NCI-H526 (cell line): Measurements from ENCODE around the gene TICAM1.
"Not testable (repeated sequence)": the region's sequence is repeated elsewhere in the genome, so short reads cannot be mapped to it uniquely, and the experiment has no call there.

Source experiments
- DNase-seq, 2 experiments: peaks; one replicate each; lab custom pipeline; 2025; lab: John Stamatoyannopoulos, UW

TICAM1 gene

DNA sequence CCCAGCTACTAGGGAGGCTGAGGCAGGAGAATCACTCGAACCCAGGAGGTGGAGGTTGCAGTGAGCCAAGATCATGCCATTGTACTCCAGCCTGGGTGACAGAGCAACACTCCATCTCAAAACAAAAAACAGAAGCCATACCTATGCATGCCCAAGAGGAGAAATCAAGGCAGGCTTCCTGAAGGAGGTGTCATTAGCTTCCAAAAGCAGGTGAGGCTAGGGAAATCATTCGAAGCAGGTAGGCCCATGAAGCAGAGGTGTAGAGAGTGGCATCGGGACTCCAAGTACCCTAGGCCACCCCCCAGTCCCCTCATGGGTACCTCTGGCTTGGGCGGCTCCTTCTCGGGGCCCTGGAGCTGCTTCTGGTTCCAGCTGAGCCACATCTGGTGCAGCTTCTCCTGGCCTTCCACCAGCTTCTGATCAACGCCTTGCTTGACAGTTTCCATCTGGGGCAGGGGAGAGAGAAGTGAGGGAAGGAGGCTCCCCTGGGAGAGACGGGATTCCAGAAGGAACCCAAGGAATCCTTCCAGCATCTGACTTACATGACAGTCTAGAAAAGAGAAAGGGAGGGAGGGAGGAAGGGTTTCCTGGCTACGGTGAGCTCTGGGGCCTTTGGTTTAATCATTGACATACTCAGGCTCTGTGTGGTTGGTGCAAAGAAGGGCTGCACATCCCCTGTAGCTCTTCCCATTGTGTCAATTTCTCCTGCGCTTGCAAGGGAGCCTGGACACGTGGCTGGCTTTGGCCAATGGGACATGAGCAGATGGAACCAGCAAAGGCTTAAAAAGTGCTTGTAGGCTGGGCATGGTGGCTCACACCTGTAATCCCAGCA, 13.1 kb upstream of the TICAM1 start:
- peak; percentile 6 to 28 for DNase-seq

DNA sequence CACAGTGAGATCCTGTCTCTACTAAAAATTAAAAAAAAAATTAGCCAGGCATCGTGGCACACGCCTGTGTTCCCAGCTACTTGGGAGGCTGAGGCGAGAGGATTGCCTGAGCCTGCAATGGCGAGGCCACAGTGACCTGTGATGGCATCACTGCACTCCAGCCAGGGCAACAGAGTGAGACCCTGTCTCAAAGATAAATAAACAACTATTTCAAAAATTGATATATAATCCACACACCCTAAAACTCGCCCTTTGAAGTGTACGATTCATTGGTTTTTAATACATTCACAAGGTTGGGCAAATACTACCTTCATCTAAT, 12.1 kb upstream of the TICAM1 start:
- DNase-seq, result no peak

DNA sequence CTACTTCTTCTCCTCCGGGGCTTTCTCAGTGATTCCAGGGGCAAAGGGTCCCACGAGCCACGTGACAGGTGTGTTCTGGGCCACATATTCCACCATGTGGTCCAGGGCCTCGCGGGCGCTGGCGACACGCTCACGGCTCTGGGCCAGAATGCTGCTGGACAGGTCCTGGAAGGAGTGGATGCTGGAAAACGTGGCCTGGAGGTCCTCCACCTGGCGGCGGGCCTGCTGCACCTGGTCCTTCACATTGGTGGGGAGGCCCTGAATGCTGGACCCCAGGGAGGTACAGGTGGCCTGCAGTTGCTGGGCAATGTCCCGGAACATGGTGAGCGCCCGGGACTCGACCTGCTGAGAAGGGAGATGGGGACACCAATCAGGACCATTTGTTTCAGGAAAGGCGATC, 7.7 kb upstream of the TICAM1 start:
- DNase-seq, result no peak

DNA sequence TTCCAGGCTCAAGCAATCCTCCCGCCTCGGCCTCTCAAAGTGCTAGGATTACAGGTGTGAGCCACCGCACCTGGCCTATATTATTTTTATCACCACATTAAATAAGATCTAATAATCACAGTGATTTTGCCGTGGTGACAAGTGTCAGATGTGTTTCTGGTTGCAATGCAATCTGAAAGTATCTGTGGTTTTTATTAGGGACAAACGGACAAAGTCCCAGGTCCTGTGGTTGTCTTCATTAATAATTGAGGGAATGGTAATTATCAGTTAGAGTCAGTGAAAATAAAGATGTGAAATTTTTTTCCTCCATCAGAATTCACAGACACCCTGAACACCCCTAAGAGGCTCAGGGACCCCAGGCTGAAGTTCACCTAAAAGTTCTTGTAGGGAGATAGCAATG, 1.3 kb upstream of the TICAM1 start:
- no peak for DNase-seq

DNA sequence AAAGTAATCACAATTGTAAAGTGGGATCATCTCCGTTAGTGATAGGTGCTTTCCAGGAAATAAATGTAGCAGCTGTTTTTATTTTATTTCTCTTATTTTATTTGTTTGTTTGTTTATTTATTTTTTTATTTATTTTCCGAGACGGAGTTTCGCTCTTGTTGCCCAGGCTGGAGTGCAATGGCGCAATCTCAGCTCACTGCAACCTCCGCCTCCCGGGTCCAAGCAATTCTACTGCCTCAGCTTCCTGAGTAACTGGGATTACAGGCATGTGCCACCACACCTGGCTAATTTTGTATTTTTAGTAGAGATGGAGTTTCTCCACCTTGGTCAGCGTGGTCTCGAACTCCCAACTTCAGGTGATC, 448 bp upstream of the TICAM1 start:
- not testable (repeated sequence) for DNase-seq

DNA sequence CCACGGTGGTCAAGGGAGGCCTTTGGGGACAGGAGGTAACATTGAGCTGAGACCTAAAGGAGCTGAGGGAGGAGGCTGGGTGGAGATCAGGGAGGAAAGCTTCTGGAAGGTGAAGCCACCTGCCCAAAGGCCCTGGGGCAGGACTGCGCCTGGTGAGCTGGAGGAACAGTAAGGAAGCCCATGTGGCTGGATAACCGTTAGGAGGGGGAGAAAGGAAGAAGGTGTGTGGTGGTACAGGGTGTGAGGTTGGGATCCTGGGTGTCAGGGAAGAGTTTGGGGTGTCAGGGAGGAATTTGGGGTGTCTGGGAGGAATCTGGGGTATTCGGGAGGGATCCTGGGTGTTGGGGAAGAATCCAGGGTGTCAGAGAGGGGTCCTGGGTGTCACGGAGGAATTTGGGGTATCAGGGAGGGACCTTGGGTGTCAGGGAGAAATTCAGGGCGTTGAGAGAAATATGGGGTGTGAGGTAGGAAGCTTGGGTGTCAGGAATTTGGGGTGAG, 695 bp downstream of the TICAM1 start:
- DNase-seq, result no peak

DNA sequence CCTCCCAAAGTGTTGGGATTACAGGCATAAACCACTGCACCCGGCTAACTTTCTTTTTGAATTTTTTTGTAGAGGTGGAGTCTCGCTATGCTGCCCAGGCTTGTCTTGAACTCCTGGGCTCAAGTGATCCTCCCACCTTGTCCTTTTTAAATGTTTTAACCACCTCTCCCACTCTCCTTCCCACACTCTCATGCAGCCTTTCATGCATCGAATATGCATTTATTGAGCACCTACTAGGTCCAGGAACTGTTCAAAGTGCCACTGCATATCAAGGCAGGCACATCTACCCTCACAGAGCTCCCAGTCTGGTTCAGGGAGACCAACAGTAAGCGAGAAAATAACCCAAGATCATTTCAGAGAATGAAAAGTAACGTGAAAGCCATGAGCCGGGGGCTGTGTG, 1.2 kb downstream of the TICAM1 start:
- no peak for DNase-seq

DNA sequence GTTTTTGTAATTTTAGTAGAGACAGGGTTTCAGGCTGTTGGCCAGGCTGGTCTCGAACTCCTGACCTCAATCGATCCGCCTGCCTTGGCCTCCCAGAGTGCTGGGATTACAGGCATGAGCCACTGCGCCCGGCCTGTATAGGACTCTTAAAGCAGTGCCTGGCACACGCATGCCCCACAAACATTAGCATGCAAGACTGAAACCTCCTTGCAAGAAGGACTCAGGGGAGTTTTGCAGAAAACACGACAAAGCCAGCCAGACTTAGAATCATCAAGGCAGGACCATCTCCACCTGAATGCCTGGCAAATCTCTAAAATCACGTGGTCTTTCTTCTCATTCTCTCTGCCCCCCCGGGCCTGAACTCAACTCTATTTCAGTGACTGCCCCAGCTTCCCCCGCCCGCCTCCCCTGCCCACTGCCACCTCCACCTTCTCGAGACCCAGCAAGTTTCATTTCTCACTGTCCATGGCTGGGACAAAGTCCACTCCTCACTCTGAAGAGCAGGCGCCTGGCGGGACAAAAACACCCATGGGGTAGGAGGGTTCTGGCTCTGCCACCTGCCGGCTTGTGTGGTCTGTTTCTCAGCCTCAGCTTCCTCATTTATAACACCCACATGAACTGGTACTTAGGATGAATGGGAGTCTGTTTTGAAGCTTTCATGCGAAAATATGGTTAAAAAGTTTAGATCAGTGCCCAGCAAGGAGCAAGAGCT, 2.4 kb downstream of the TICAM1 start:
- peak; percentile 42 to 58 for DNase-seq

DNA sequence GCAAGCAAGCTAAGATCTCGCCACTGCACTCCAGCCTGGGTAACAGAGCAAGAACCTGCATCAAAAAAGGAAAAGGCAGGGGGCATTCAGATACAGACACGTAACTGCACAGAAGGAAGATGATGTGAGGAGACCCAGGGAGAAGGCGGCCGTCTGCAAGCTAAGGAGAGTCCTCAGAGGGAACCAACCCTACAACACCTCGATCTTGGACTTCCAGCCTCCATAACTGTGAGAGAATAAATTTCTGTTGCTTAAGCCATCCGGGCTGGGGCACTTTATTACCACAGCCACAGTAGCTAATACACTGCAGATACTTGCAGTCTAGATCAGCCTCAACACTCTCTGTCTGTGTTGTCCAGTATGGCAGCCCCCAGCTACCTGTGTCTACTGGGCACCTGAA, 7.9 kb downstream of the TICAM1 start:
- DNase-seq, result no peak

DNA sequence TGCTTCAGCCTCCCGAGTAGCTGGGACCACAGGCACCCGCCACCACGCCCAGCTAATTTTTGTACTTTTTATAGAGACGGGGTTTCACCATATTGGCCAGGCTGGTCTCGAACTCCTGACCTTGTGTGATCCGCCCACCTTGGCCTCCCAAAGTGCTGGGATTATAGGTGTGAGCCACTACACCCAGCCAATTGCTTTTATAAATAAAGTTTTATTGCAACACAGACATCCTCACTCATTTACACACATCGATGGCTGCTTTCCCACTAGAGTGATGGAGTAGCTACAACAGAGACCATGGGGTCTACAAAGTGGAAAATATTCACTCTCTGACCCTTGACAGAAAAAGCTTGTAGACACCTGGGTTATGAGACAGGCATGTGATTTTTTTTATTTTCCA, 9.2 kb downstream of the TICAM1 start:
- DNase-seq, result not testable (repeated sequence)

DNA sequence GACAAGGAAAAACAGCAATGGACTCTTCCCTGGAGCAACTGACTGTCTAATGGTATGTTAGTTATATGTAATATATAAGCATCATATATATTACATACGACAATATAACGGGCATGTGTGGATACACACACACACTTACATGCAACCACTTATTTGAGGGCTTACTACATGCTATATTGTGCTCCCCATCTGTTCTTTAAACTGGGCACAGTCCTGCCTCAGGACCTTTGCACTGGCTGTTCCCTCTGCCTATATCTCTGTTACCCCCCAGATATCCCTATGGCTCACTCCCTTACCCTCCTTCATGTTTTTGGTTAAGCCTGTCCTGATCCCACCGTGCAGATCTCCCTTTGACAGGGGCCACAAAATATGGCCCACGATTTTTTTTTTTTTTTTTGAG, 10.2 kb downstream of the TICAM1 start:
- DNase-seq, result no peak

DNA sequence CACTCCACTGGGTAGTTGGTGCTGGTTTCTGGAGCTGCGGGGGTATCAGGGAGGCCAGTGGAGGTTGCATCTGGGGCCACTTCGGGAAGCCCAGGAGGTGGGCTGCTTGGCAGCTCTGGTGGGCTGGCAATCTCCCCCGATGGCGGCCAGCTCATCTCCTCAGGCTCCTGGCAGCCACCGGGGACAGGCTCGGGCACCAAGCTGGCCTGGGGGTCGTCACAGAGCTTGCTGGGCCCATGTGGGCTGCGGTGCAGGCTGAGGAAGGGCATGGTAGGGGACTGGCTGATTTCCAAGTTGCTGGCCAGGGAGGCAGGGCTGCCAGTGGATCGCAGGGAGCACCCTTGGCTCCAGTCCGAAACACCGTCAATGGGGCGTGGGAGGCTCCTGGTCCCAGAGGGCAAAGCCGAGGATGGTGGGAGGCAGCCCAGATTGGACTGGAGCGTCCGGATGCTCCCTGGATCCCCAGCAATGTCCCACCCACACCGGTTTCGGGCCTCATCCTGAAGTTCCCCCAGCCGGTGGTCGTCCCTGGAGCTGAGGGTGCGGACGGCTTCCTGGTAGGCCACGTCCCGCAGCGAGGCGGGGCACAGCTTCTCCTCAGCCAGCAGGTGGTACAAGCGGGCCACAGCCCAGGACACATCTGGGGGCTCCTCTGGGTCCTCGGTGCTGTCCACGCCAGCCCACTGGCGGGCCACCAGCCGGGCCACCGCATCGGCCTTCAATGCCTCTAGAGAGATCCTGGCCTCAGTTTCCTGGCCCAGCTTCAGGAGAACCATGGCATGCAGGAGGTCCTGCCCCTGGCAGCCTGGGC, 13.8 kb downstream of the TICAM1 start:
- no peak for DNase-seq

DNA sequence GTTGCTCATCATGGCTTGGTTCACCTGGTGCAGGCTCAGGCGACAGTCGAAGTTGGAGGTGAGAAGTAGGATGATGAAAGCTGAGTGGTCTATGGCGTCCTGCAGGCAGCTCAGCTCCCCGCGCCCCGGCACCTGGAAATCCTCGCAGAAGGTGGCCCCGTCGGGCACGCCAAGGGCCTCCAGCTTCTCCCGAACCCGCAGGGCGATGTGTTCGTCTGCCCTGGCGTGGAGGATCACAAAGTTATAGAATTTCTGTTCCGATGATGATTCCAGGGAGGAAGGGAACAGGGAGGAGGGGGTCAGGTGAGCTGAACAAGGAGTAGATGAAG, 14.6 kb downstream of the TICAM1 start:
- DNase-seq, result no peak

DNA sequence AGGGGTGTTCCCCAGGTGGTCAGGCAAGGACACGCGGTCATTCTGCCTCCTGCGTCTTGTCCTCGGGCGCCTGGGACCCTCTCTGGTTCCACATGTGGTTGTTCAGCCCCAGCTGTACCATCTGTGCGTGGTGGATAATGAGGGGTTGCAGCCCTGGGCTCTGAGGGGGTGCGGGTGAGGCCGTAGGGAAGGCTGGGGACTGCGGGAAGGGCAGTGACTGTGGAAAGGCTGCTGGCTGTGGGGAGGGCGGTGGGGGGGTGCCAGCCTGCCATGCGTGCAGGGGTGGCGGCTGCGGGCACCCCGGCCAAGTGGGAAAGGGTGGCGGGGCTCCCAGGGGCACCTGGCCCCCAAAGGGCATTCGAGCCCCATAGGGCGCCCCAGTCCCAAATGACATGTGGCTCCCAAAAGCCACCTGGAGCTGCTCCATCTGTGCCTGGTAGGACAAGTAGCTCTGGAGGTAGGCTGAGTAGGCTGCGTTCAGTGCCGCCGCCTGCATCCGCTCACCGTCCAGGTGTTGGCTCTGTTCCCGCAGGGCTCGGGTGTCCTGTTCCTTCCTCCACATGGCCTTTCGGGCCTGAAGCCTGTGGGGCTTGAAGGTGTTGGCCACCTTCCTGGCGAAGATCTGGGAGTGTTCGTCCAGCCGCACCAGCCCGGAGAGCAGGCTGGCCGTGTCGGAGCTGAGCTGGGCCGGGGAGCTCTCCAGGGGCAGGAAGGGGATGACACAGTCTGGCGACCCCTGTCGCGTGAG, 15.1 kb downstream of the TICAM1 start:
- no peak for DNase-seq

DNA sequence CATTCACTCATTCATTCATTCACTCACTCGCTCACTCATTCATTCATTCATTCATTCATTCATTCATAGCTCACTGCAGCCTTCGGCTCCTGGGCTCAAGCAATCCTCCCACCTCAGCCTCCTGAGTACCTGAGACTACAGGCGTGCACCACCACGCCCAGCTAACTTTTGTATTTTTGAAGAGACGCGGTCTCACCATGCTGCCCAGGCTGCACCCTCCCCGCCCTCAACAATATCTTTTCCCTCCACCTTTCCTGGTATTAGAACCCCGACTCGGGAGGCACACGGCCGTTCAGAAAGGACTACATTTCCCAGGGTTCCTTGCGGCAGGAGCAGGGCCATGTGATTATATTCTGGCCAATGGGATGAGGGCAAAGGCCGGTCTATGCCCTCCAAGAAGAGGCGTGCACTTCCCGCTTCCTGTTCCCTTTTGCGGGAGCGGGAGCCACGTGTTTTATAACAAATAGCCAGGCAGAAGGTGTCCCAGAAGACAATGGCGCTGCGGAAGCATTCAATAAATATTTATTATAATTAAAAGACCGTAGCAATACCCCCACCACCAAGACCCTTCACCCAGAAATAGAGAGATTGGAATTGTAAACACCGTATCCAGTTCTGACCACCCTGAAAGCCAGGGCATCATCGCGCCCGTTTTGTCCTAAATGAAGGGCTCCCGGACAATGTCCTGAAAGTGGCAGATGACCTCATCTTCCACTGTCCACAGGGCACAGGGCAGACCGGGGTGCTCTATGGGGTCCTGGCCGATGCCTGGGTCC, 15.9 kb downstream of the TICAM1 start:
- peak; percentile 80 to 92 for DNase-seq

DNA sequence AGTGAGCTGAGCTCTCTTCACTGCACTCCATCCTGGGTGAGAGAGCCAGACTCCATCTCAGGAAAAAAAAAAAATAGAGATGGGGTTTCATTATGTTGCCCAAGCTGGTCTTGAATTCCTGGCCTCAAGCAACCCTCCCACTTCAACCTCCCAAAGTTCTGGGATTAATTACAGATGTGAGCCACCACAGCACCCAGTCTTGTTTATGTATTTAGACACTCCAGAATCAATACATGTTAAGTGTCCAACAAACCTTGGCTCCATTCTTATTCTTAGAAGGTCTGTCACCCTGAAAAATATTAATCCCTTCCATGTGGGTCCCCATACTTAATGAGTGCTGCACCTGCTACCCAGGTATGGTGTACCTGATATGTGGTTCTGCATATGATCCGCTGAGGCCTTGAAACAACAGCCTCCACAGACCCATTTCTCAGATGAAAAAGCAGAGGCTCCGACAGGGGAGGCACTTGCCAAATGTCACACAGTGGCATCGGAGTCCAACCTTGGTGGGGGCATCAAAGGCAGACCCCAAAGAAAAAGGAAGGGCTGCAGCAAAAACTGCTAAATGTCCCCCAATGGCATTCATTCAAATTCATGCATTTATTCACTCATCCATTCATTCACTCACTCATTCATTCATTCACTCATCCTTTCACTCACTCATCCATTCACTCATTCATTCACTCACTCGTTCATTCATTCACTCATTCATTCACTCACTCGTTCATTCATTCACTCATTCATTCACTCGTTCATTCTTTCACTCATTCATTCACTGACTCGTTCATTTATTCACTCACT, 16.7 kb downstream of the TICAM1 start:
- no peak for DNase-seq

DNA sequence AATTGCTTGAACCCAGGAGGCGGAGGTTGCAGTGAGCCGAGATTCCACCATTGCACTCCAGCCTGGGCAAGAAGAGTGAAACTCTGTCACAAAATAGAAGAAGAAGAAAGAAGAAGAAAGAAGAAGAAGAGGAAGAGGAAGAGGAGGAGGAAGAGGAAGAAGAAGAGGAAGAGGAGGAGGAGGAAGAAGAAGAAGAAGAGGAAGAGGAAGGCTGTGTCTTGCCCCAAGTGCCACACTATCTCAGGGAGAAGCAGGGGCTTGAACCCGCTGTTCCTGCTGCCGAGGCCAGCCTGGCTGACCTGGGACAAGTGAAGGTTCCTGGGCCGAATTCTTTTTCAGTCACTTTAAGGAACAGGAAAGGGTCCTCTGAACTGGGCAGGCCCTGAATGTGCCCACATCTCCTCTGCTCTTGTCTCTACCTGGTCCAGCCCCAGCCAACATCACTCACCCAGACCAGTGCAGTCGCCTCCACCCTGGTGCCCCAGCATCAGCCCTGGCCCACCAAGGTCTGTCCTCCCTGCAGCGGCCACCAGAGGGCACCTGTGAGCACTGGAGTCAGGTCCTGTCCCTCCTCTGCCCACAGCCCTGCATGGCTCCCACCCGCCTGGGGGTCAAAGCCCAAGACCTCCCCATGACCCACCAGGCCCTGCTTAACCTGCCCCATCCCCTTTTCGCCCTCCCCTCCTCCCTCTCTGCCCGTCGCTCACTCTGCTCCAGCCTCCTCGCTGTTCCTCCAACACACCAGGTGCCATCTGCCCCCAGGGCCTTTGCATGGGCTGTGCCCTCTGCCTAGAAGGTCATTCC, 20.0 kb downstream of the TICAM1 start:
- peak in 1 of 2 experiments; percentile 60 for DNase-seq

DNA sequence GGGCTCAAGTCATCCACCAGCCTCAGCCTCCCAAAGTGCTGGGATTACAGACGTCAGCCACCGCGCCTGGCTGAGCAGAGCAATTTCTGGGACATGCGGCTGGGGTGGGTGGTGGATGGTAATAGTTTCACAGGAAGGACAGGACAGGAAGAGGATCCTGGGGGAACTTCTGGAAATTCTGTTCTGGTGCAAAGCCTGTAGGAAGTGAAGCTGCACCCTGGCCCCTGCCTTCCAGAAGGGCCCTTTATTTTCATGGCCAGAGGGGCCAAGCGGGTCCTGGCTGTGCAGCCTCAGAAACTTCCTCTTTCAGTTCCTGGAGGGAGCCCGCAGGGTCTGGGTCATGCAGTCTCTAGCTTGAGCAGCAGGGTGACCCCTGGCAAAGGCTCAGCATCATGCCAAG, 24.3 kb downstream of the TICAM1 start:
- DNase-seq, result no peak

DNA sequence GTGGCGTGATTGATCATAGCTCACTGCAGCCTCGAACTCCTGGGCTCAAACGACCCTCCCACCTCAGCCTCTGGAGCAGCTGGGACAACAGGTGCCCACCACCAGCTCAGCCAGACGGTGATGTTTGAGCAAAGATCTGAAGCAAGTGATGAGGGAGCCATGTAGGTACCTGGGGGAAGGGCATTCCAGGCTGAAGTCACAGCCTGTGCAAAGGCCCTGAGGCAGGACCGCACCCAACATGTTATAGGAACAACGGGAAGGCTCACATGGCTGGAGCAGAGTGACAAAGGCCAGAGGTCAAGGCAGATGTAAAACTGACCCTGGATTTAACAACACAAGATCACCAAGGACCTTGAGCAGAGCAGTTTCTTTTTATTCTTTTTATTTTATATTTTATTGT, 25.1 kb downstream of the TICAM1 start:
- no peak for DNase-seq

DNA sequence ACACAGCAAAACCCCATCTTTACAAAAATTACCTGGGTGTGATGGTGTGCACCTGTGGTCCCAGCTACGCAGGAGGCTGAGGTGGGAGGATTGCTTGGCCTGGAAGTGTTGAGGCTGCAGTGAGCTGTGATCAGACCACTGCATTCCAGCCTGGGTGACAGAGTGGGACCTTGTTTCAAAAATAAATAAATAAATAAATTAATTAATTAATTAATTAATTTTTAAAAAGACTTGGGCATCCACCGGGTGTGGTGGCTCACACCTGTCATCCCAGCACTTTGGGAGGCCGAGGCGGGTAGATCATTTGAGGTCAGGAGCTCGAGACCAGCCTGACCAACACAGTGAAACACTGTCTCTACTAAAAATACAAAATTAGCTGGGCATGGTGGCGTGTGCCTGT, 26.4 kb downstream of the TICAM1 start:
- DNase-seq, result not testable (repeated sequence)
